HCT116 (cell line): Measurements from ENCODE around the gene DAPK2. TPM values are rescaled to one million over a fixed set of nuclear protein-coding genes. Genes with fewer than 3 reads are reported as not detected.

Experiments used
- ATAC-seq: fragments of 200-7000 bp; cut with Tn5 transposase; 2 replicates; pipeline ENCODE4 v1.9.1; 2020; ENCODE audit warnings: mild to moderate bottlenecking, moderate library complexity
- BruUV-seq: library from RNA; stranded (reverse); fragments of 400-500 nt; replicated peaks from 2 replicates; lab custom pipeline; 2021; lab: Mats Ljungman, UMichigan
- CTCF ChIA-PET: fragments of 300-600 bp; sonication (Branson Sonifier 250); formaldehyde crosslinking; loops from one replicate; lab custom pipeline; 2021; ENCODE audit warnings: antibody characterized with exemption; lab: Charles Lee
- POLR2A ChIA-PET: fragments of 300-600, 350-600 bp; sonication (Branson Sonifier 250); formaldehyde crosslinking; loops from one replicate; lab custom pipeline; 2021; ENCODE audit warnings: antibody characterized with exemption; lab: Charles Lee
- RAD21 ChIA-PET, 2 experiments: fragments of 300-600 bp; sonication (Branson Sonifier 250); formaldehyde crosslinking; loops; one replicate each; lab custom pipeline; 2023; ENCODE audit warnings: low total read pairs in 2 of 2; ENCODE audit not compliant: uncharacterized antibody in 2 of 2, unreplicated experiment in 2 of 2, low non-redundant PET in 1 of 2; lab: Charles Lee
- DNase-seq: peaks from one replicate; pipeline ENCODE4 v3.0.0-alpha.2; 2010; ENCODE audit warnings: low read depth, low spot score
- H2AFZ ChIP-seq: fragments of 200-600 bp; shearing (Covaris generic), sonication (generic); 2 replicates; pipeline ENCODE4 v1.6.1; 2017; ENCODE audit warnings: low read depth, mixed run types, mixed read lengths, antibody characterized with exemption, low read length; ENCODE audit not compliant: poor library complexity, severe bottlenecking
- H3K27ac ChIP-seq: 2 replicates; pipeline ENCODE4 v1.5.1; 2012; ENCODE audit warnings: low read depth, low read length
- H3K27me3 ChIP-seq: fragments of 200-600 bp; sonication (generic); 2 replicates; pipeline ENCODE4 v1.6.1; 2016; ENCODE audit warnings: mixed run types, low read length, mixed read lengths; ENCODE audit not compliant: insufficient read depth
- H3K36me3 ChIP-seq, 2 experiments: fragments of 200-500 bp in 1 of 2; fragments of 200-600 bp in 1 of 2; sonication (Bioruptor generic) in 1 of 2; sonication (generic) in 1 of 2; 2 replicates each; pipeline versions ENCODE4 v1.5.1 to v1.6.1; 2014 to 2016; ENCODE audit warnings: low read length in 2 of 2, inconsistent platforms in 1 of 2, mixed read lengths in 1 of 2, mixed run types in 1 of 2; ENCODE audit not compliant: insufficient read depth in 2 of 2, control insufficient read depth in 1 of 2
- H3K4me1 ChIP-seq, 2 experiments: fragments of 200-600 bp in 1 of 2; sonication (generic) in 1 of 2; 2 replicates each; pipeline versions ENCODE4 v1.5.1 to v1.6.1; 2012 to 2017; ENCODE audit warnings: low read length in 2 of 2, inconsistent platforms in 1 of 2, mild to moderate bottlenecking in 1 of 2, mixed read lengths in 1 of 2, mixed run types in 1 of 2, moderate library complexity in 1 of 2; ENCODE audit not compliant: insufficient read depth in 2 of 2, control insufficient read depth in 1 of 2
- H3K4me2 ChIP-seq: fragments of 200-600 bp; sonication (generic); 2 replicates; pipeline ENCODE4 v1.6.1; 2017; ENCODE audit warnings: mixed run types, low read length, mixed read lengths
- H3K4me3 ChIP-seq, 2 experiments: fragments of 200-600 bp in 1 of 2; sonication (generic) in 1 of 2; replicated peaks in 1 of 2; 2 replicates each; pipeline ENCODE4 v1.5.1; 2011 to 2016; ENCODE audit warnings: low read length in 2 of 2, control low read depth in 1 of 2, low read depth in 1 of 2, mild to moderate bottlenecking in 1 of 2, mixed read lengths in 1 of 2, mixed run types in 1 of 2
- H3K79me2 ChIP-seq: fragments of 200-600 bp; sonication (generic); 2 replicates; pipeline ENCODE4 v1.6.1; 2017; ENCODE audit warnings: mild to moderate bottlenecking, mixed run types, low read length, moderate library complexity, mixed read lengths; ENCODE audit not compliant: insufficient read depth
- H3K9ac ChIP-seq: fragments of 200-600 bp; sonication (generic); 2 replicates; pipeline ENCODE4 v1.6.1; 2016; ENCODE audit warnings: low read length, mixed read lengths
- H3K9me2 ChIP-seq: fragments of 200-600 bp; sonication (generic), shearing (Covaris generic); 2 replicates; pipeline ENCODE4 v1.6.1; 2017; ENCODE audit warnings: mixed run types, mild to moderate bottlenecking, moderate library complexity; ENCODE audit not compliant: insufficient read depth
- H3K9me3 ChIP-seq, 2 experiments: fragments of 200-500 bp in 1 of 2; fragments of 200-600 bp in 1 of 2; sonication (Bioruptor generic) in 1 of 2; sonication (generic) in 1 of 2; 2 replicates each; pipeline ENCODE4 v1.6.1; 2014 to 2017; ENCODE audit warnings: low read length in 2 of 2, mixed read lengths in 2 of 2, inconsistent platforms in 1 of 2, low read depth in 1 of 2, mild to moderate bottlenecking in 1 of 2, mixed run types in 1 of 2, moderate library complexity in 1 of 2; ENCODE audit not compliant: control insufficient read depth in 1 of 2, insufficient read depth in 1 of 2
- H4K20me1 ChIP-seq: fragments of 200-600 bp; sonication (generic), shearing (Covaris generic); 2 replicates; pipeline ENCODE4 v1.6.1; 2017; ENCODE audit warnings: mixed run types, mild to moderate bottlenecking, moderate library complexity; ENCODE audit not compliant: insufficient read depth
- CBX3 ChIP-seq: IDR thresholded peaks from 2 replicates; pipeline ENCODE4 v1.6.1; 2012; ENCODE audit warnings: low read depth
- CEBPB ChIP-seq: IDR thresholded peaks from 2 replicates; pipeline ENCODE4 v1.6.1; 2012; ENCODE audit warnings: low read depth
- EGR1 ChIP-seq: IDR thresholded peaks from 2 replicates; pipeline ENCODE4 v1.6.1; 2012; ENCODE audit warnings: low read depth
- ELF1 ChIP-seq: IDR thresholded peaks from 2 replicates; pipeline ENCODE4 v1.6.1; 2012; ENCODE audit warnings: low read depth, borderline replicate concordance
- EZH2 ChIP-seq: fragments of 200-600 bp; sonication (generic); IDR thresholded peaks from 2 replicates; pipeline ENCODE4 v1.6.1; 2017; ENCODE audit warnings: antibody characterized with exemption, mixed run types
- EZH2phosphoT487 ChIP-seq: fragments of 200-600 bp; IDR thresholded peaks from 2 replicates; pipeline ENCODE4 v1.6.1; 2018; ENCODE audit warnings: antibody characterized with exemption, borderline replicate concordance
- JUND ChIP-seq: IDR thresholded peaks from 2 replicates; pipeline ENCODE4 v1.6.1; 2012
- MAX ChIP-seq: IDR thresholded peaks from 2 replicates; pipeline ENCODE4 v1.6.1; 2012
- RAD21 ChIP-seq: IDR thresholded peaks from 2 replicates; pipeline ENCODE4 v1.6.1; 2012; ENCODE audit warnings: low read depth, mild to moderate bottlenecking
- REST ChIP-seq: IDR thresholded peaks from 2 replicates; pipeline ENCODE4 v1.6.1; 2012; ENCODE audit warnings: low read depth
- SP1 ChIP-seq: IDR thresholded peaks from 2 replicates; pipeline ENCODE4 v1.6.1; 2012; ENCODE audit warnings: low read depth
- SRF ChIP-seq: IDR thresholded peaks from 2 replicates; pipeline ENCODE4 v1.6.1; 2012; ENCODE audit warnings: low read depth
- TCF7L2 ChIP-seq: IDR thresholded peaks from 2 replicates; pipeline ENCODE4 v1.7.0; 2011; ENCODE audit warnings: borderline replicate concordance, inconsistent platforms; ENCODE audit not compliant: insufficient read depth, insufficient read length; ENCODE audit errors: extremely low read depth
- ZBTB33 ChIP-seq: IDR thresholded peaks from 2 replicates; pipeline ENCODE4 v1.6.1; 2011; ENCODE audit warnings: mild to moderate bottlenecking, low read length, moderate library complexity; ENCODE audit not compliant: insufficient replicate concordance; ENCODE audit errors: extremely low read depth
- ZNF274 ChIP-seq: fragments of 200-500 bp; sonication (Bioruptor generic); IDR thresholded peaks from 2 replicates; pipeline ENCODE4 v1.6.1; 2014; ENCODE audit warnings: mild to moderate bottlenecking, low read depth, low read length, inconsistent platforms
- intact Hi-C: fragments of 100-400 bp; cut with micrococcal nuclease; formaldehyde crosslinking; loops from 2 replicates; pipeline ENCODE4 v1.10.0; 2022
- total RNA-seq: library from RNA; stranded (reverse); gene quantifications from one replicate; pipeline ENCODE4 v1.2.1, GENCODE V29; 2021; ENCODE audit not compliant: unreplicated experiment

DAPK2 gene
- total RNA-seq, 1 experiment from 2014 or later, result 4.8 TPM

GRCh38 chr15:63972801-63973200 lies 73.5 kb downstream of the DAPK2 start:
- DNase-seq (no peak), ATAC-seq (no peak)
- H4K20me1 ChIP-seq, result no peaks in the 10 kb centered on the region
- no peak overlapping the region for H2AFZ ChIP-seq
- no peaks in the 10 kb centered on the region for H3K9me3 ChIP-seq
- no peak overlapping the region for H3K4me3 ChIP-seq
- ChIA-PET RAD21 (no interaction called here), CTCF (no interaction called here), POLR2A (no interaction called here)
- no peaks in the 10 kb centered on the region for H3K27me3 ChIP-seq
- no TSS peak for BruUV-seq
- H3K79me2 ChIP-seq, result no peaks in the 10 kb centered on the region
- H3K27ac ChIP-seq, result no peak overlapping the region
- no peak overlapping the region for H3K9ac ChIP-seq
- peaks cover 0 to 7% of the 10 kb centered on the region in 2 experiments; a peak in 2 of 4 replicates for H3K4me1 ChIP-seq
- 0 out of 2 replicates have a peak, but pooled peaks cover 3% of the 10 kb centered on the region for H3K9me2 ChIP-seq
- no peaks in the 10 kb centered on the region for H3K36me3 ChIP-seq
- intact Hi-C loops, result no loop called here
- H3K4me2 ChIP-seq, result no peak overlapping the region
- TF ChIP-seq CEBPB, result no peak
- TF ChIP-seq JUND, result no peak
- no peak for TF ChIP-seq TCF7L2
- TF ChIP-seq ELF1, result no peak
- TF ChIP-seq RAD21, result no peak
- TF ChIP-seq CBX3, result no peak
- no peak for TF ChIP-seq MAX
- no peak for TF ChIP-seq EZH2phosphoT487
- no peak for TF ChIP-seq EGR1
- TF ChIP-seq EZH2, result no peak

GRCh38 chr15:63971904-63972303 lies 74.4 kb downstream of the DAPK2 start:
- BruUV-seq, result no TSS peak
- no peak overlapping the region for H2AFZ ChIP-seq
- peaks cover 0 to 7% of the 10 kb centered on the region in 2 experiments; a peak in 2 of 4 replicates for H3K4me1 ChIP-seq
- H3K27me3 ChIP-seq, result no peaks in the 10 kb centered on the region
- CTCF ChIA-PET, result no interaction called here
- H3K79me2 ChIP-seq, result no peaks in the 10 kb centered on the region
- H3K9me2 ChIP-seq, result 0 out of 2 replicates have a peak, but pooled peaks cover 3% of the 10 kb centered on the region
- H3K4me2 ChIP-seq, result no peak overlapping the region
- RAD21 ChIA-PET, result no interaction called here
- H3K9me3 ChIP-seq, result no peaks in the 10 kb centered on the region
- ATAC-seq (no peak), DNase-seq (no peak)
- H3K9ac ChIP-seq, result no peak overlapping the region
- H3K36me3 ChIP-seq, result no peaks in the 10 kb centered on the region
- no peaks in the 10 kb centered on the region for H4K20me1 ChIP-seq
- TF ChIP-seq CEBPB, result no peak
- no peak for TF ChIP-seq EZH2phosphoT487
- TF ChIP-seq SP1, result no peak
- TF ChIP-seq EGR1, result no peak
- no peak for TF ChIP-seq TCF7L2
- TF ChIP-seq SRF, result no peak
- no peak for TF ChIP-seq ZNF274
- no peak for TF ChIP-seq ZBTB33
- no peak for TF ChIP-seq ELF1
- no peak for TF ChIP-seq JUND
- no peak for TF ChIP-seq REST
- POLR2A ChIA-PET, result no interaction called here
- H3K4me3 ChIP-seq, result no peak overlapping the region
- intact Hi-C loops, result no loop called here
- H3K27ac ChIP-seq, result no peak overlapping the region
